H1 (cell line): ENCODE results near the gene NMT1. TPM values are rescaled to one million over a fixed set of nuclear protein-coding genes. Genes with fewer than 3 reads are reported as not detected.

Experiments used
- CTCF ChIA-PET: fragments of 300-600 bp; sonication (Branson Sonifier 250); formaldehyde crosslinking; loops from one replicate; lab custom pipeline; 2021; ENCODE audit not compliant: partially characterized antibody; lab: Charles Lee
- POLR2A ChIA-PET: fragments of 300-600 bp; sonication (Branson Sonifier 250); formaldehyde crosslinking; loops from one replicate; lab custom pipeline; 2021; ENCODE audit warnings: inconsistent platforms; ENCODE audit not compliant: partially characterized antibody; lab: Charles Lee
- DNase-seq, 2 experiments: peaks; one replicate each; pipeline versions ENCODE4 v3.0.0 to v3.0.0-alpha.2; 2010 to 2022; ENCODE audit warnings: low spot score in 2 of 2, low read depth in 1 of 2, mixed read lengths in 1 of 2
- FAIRE-seq: peaks from 2 replicates; lab custom pipeline; 2011; peaks lifted over from hg19 to GRCh38; lab: Jason Lieb, UNC
- H2AFZ ChIP-seq: 2 replicates; pipeline ENCODE4 v1.8.1; 2012; ENCODE audit warnings: low read length, inconsistent platforms
- H2AK5ac ChIP-seq: 2 replicates; pipeline ENCODE4 v1.6.1; 2013; ENCODE audit warnings: low read depth, low read length
- H2BK120ac ChIP-seq: replicated peaks from 2 replicates; pipeline ENCODE3; 2013; ENCODE audit warnings: low read depth, low read length, inconsistent platforms
- H2BK12ac ChIP-seq: 2 replicates; pipeline ENCODE4 v1.6.1; 2013; ENCODE audit warnings: low read depth, low read length
- H2BK15ac ChIP-seq: 2 replicates; pipeline ENCODE4 v1.6.1; 2013; ENCODE audit warnings: low read length
- H2BK20ac ChIP-seq: 2 replicates; pipeline ENCODE4 v1.6.1; 2013; ENCODE audit warnings: low read length
- H2BK5ac ChIP-seq: 2 replicates; pipeline ENCODE4 v1.6.1; 2013; ENCODE audit warnings: low read depth, low read length
- H3K14ac ChIP-seq: 2 replicates; pipeline ENCODE4 v1.6.1; 2013; ENCODE audit warnings: inconsistent platforms; ENCODE audit not compliant: insufficient read length
- H3K18ac ChIP-seq: 2 replicates; pipeline ENCODE4 v1.6.1; 2013; ENCODE audit warnings: low read length; ENCODE audit errors: extremely low read depth
- H3K23ac ChIP-seq: 2 replicates; pipeline ENCODE4 v1.6.1; 2013; ENCODE audit warnings: inconsistent platforms; ENCODE audit not compliant: insufficient read length
- H3K23me2 ChIP-seq: 2 replicates; pipeline ENCODE4 v1.6.1; 2013; ENCODE audit warnings: low read depth, low read length
- H3K27ac ChIP-seq: 2 replicates; pipeline ENCODE4 v1.6.1; 2011; ENCODE audit warnings: low read depth, low read length, inconsistent platforms
- H3K27me3 ChIP-seq, 4 experiments: replicated peaks in 1 of 4; 1 replicate in 1 of 4; 2 replicates in 3 of 4; pipeline versions ENCODE4 v1.6.1 to v1.8.1; 2011 to 2013; ENCODE audit warnings: low read length in 3 of 4, mild to moderate bottlenecking in 3 of 4, inconsistent platforms in 2 of 4, mixed read lengths in 2 of 4, moderate library complexity in 1 of 4; ENCODE audit not compliant: control insufficient read depth in 3 of 4, insufficient read depth in 3 of 4; ENCODE audit errors: extremely low read depth in 1 of 4
- H3K36me3 ChIP-seq, 4 experiments: 2 replicates each; pipeline versions ENCODE4 v1.6.1 to v1.8.1; 2011 to 2013; ENCODE audit warnings: mild to moderate bottlenecking in 4 of 4, low read length in 3 of 4, moderate library complexity in 2 of 4, control low read depth in 1 of 4, inconsistent platforms in 1 of 4; ENCODE audit not compliant: insufficient read depth in 4 of 4, control insufficient read depth in 2 of 4
- H3K4ac ChIP-seq: replicated peaks from 2 replicates; pipeline ENCODE3; 2013; ENCODE audit warnings: low read length, low read depth, mixed read lengths, inconsistent platforms; ENCODE audit not compliant: insufficient read length
- H3K4me1 ChIP-seq, 4 experiments: replicated peaks in 1 of 4; 1 replicate in 1 of 4; 2 replicates in 3 of 4; pipeline versions ENCODE4 v1.6.1 to v1.8.1; 2011 to 2013; ENCODE audit warnings: low read length in 3 of 4, inconsistent platforms in 2 of 4, mixed read lengths in 1 of 4; ENCODE audit not compliant: insufficient read depth in 4 of 4, control insufficient read depth in 3 of 4
- H3K4me2 ChIP-seq, 2 experiments: 2 replicates each; pipeline versions ENCODE4 v1.6.1 to v1.8.1; 2011 to 2013; ENCODE audit warnings: low read depth in 2 of 2, low read length in 2 of 2, control low read depth in 1 of 2, inconsistent platforms in 1 of 2, mild to moderate bottlenecking in 1 of 2; ENCODE audit not compliant: insufficient read depth in 1 of 2
- H3K4me3 ChIP-seq, 4 experiments: fragments of 200-600, 300-600 bp in 1 of 4; sonication (generic), shearing (Covaris generic), sonication (Bioruptor Twin) in 1 of 4; 2 replicates each; pipeline versions ENCODE4 v1.5.1 to v1.8.1; 2011 to 2016; ENCODE audit warnings: low read length in 4 of 4, low read depth in 3 of 4, control low read depth in 2 of 4, inconsistent platforms in 2 of 4, mild to moderate bottlenecking in 2 of 4, mixed read lengths in 1 of 4, moderate library complexity in 1 of 4; ENCODE audit not compliant: insufficient read depth in 2 of 4; ENCODE audit errors: extremely low read depth in 1 of 4
- H3K56ac ChIP-seq: replicated peaks from 2 replicates; pipeline ENCODE3; 2013; ENCODE audit warnings: low read depth, mild to moderate bottlenecking, mixed read lengths, low read length, inconsistent platforms; ENCODE audit not compliant: insufficient read length
- H3K79me1 ChIP-seq: 2 replicates; pipeline ENCODE4 v1.6.1; 2013; ENCODE audit warnings: low read depth, low read length, control low read depth
- H3K79me2 ChIP-seq, 2 experiments: 2 replicates each; pipeline versions ENCODE4 v1.6.1 to v1.8.1; 2012 to 2013; ENCODE audit warnings: low read length in 2 of 2, mild to moderate bottlenecking in 2 of 2, inconsistent platforms in 1 of 2; ENCODE audit not compliant: insufficient read depth in 2 of 2, control insufficient read depth in 1 of 2
- H3K9ac ChIP-seq, 4 experiments: replicated peaks in 1 of 4; 1 replicate in 1 of 4; 2 replicates in 3 of 4; pipeline versions ENCODE4 v1.6.1 to v1.8.1; 2011 to 2013; ENCODE audit warnings: low read depth in 3 of 4, low read length in 3 of 4, control low read depth in 2 of 4, mild to moderate bottlenecking in 2 of 4, moderate library complexity in 2 of 4, inconsistent platforms in 1 of 4; ENCODE audit errors: extremely low read depth in 1 of 4
- H3K9me3 ChIP-seq, 2 experiments: 2 replicates each; pipeline versions ENCODE4 v1.6.1 to v1.8.1; 2012 to 2013; ENCODE audit warnings: mild to moderate bottlenecking in 2 of 2, moderate library complexity in 2 of 2, control low read depth in 1 of 2, inconsistent platforms in 1 of 2, low read depth in 1 of 2, low read length in 1 of 2, mixed read lengths in 1 of 2; ENCODE audit not compliant: insufficient read depth in 2 of 2
- H4K20me1 ChIP-seq, 2 experiments: replicated peaks in 1 of 2; 2 replicates each; pipeline versions ENCODE3 to v1.8.1; 2011 to 2013; ENCODE audit warnings: inconsistent platforms in 2 of 2, low read length in 2 of 2, mild to moderate bottlenecking in 1 of 2; ENCODE audit not compliant: insufficient read depth in 2 of 2, control insufficient read depth in 1 of 2
- H4K5ac ChIP-seq: 2 replicates; pipeline ENCODE4 v1.6.1; 2013; ENCODE audit warnings: low read length, low read depth, mixed read lengths, inconsistent platforms; ENCODE audit not compliant: insufficient read length
- H4K8ac ChIP-seq: 2 replicates; pipeline ENCODE4 v1.8.0; 2013; ENCODE audit warnings: mild to moderate bottlenecking, moderate library complexity, low read length, inconsistent platforms; ENCODE audit not compliant: insufficient read depth; ENCODE audit errors: extremely low read depth
- H4K91ac ChIP-seq: replicated peaks from 2 replicates; pipeline ENCODE3; 2013; ENCODE audit warnings: low read length, mixed read lengths, inconsistent platforms; ENCODE audit not compliant: insufficient read length
- BCL11A ChIP-seq, 2 experiments: IDR thresholded peaks; one replicate each; pipeline ENCODE4 v1.6.1; 2011; ENCODE audit warnings: low read depth in 2 of 2, low read length in 2 of 2, mild to moderate bottlenecking in 2 of 2
- GABPA ChIP-seq: IDR thresholded peaks from 2 replicates; pipeline ENCODE4 v1.6.1; 2011; ENCODE audit warnings: mild to moderate bottlenecking, low read length, moderate library complexity, borderline replicate concordance; ENCODE audit not compliant: insufficient read depth
- HDAC2 ChIP-seq, 2 experiments: fragments of 300-600 bp in 1 of 2; sonication (generic) in 1 of 2; IDR thresholded peaks; 2 replicates each; pipeline ENCODE4 v1.6.1; 2011 to 2012; ENCODE audit warnings: low read depth in 2 of 2, low read length in 2 of 2, mild to moderate bottlenecking in 2 of 2, moderate library complexity in 2 of 2, borderline replicate concordance in 1 of 2, inconsistent platforms in 1 of 2
- KDM1A ChIP-seq: fragments of 200-600, 300-600 bp; sonication (generic); IDR thresholded peaks from 2 replicates; pipeline ENCODE4 v1.7.1; 2016; ENCODE audit warnings: mild to moderate bottlenecking, low read length, borderline replicate concordance
- MAFK ChIP-seq: IDR thresholded peaks from 2 replicates; pipeline ENCODE4 v1.6.1; 2012; ENCODE audit warnings: low read depth, mild to moderate bottlenecking, improper control_type of control experiment, low read length
- POLR2A ChIP-seq, 2 experiments: IDR thresholded peaks; 1 replicate in 1 of 2; 2 replicates in 1 of 2; pipeline ENCODE4 v1.6.1; 2011; ENCODE audit warnings: low read depth in 2 of 2, low read length in 2 of 2, mild to moderate bottlenecking in 2 of 2; ENCODE audit errors: control extremely low read depth in 1 of 2
- SP4 ChIP-seq: IDR thresholded peaks from 2 replicates; pipeline ENCODE4 v1.6.1; 2012; ENCODE audit warnings: low read length, inconsistent platforms
- SRF ChIP-seq: IDR thresholded peaks from 2 replicates; pipeline ENCODE4 v1.6.1; 2011; ENCODE audit warnings: mild to moderate bottlenecking, low read depth, low read length, moderate library complexity
- WGBS, 2 experiments: shearing (Covaris generic) in 1 of 2; methylation state at CpG; one replicate each; pipeline versions ENCODE4 v1.1.6 to v1.1.7; 2013 to 2015; ENCODE audit warnings: low lambda C conversion rate in 2 of 2, mixed read lengths in 2 of 2, inconsistent platforms in 1 of 2, low coverage in 1 of 2, missing lambda C conversion rate in 1 of 2; ENCODE audit not compliant: insufficient replicate concordance in 2 of 2, insufficient coverage in 1 of 2, insufficient read length in 1 of 2; ENCODE audit errors: extremely low coverage in 1 of 2, missing lambda C conversion rate in 1 of 2; 5-methylcytosine and 5-hydroxymethylcytosine counted together
- polyA plus RNA-seq, 7 experiments: library from polyadenylated mRNA; depleted of rRNA in 3 of 7; stranded (reverse) in 5 of 7; unstranded in 2 of 7; fragments of >200 nt in 5 of 7; fragments of 200-250 nt in 2 of 7; gene quantifications; 1 replicate in 5 of 7; 2 replicates in 1 of 7; 4 replicates in 1 of 7; pipeline versions ENCODE4 v1.2.1 to v1.2.3, GENCODE V29; 2011 to 2013; ENCODE audit warnings: missing spikeins in 2 of 7, mixed read lengths in 2 of 7
- total RNA-seq: library from RNA; stranded (reverse); fragmentation: NEBNext Ultra II Directional; extraction: Animal tissue kit (Norgen Biotek cat#: 25700); gene quantifications from 2 replicates; pipeline ENCODE4 v1.2.1, GENCODE V29; 2021
- TF ChIP-seq, protein P1 (sequence below): IDR thresholded peaks from 2 replicates; pipeline ENCODE4 v1.6.1; 2011; ENCODE audit warnings: low read length, improper control_type of control experiment
- TF ChIP-seq, protein P2 (sequence below): IDR thresholded peaks from 2 replicates; pipeline ENCODE4 v1.6.1; 2011; ENCODE audit warnings: low read depth, mild to moderate bottlenecking, low read length; ENCODE audit not compliant: insufficient read depth

NMT1 gene
- total and polyA plus RNA-seq, 2 of the 8 experiments (the other 6 are each of a cell fraction or from before 2014, with no cell fraction given) = 42.9 to 149 TPM

DNA sequence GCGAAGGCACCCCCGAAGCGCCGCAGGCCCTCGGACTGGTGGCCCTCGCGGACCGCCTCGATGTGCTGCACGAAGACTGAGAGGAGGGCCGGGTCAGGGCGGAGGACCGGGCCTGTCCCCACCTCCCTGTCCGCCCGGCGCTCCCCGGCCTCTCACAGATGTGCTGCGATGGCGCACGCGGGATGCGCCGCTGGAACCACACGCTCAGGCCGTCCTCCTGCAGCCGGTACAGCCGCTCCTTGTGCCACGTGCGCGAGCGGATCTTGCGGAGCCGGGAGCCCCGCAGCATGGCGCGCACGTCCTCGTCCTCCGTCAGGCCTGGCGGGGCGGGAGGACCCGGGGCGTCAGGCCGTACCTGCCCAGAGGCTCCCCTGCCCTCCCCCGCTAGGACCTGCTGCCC, 59.9 kb downstream of the NMT1 start:
- CTCF ChIA-PET = interaction anchor here (0.9 to 3.4 kb wide), 5 partner anchors 9 to 159 kb away, joined by 3 to 16 read pairs (median 5); no protein-coding TSS in a partner anchor
- no peak for DNase-seq
- Histone ChIP-seq H3K27ac (no peak overlapping the region), H3K56ac (no peak overlapping the region), H2AK5ac (no peak overlapping the region; the same call in 1 of the 2 replicates), H3K4ac (no peak overlapping the region), H2BK15ac (no peak overlapping the region), H4K8ac (peak overlapping the region; percentile 25; the same call in 1 of the 2 replicates), H3K9ac (no peak overlapping the region), H3K4me2 (no peak overlapping the region), H3K4me3 (no peak overlapping the region), H3K18ac (no peak overlapping the region), H3K79me2 (no peaks in the 10 kb centered on the region), H3K23ac (no peak overlapping the region), H3K79me1 (no peaks in the 10 kb centered on the region), H3K36me3 (no peaks in the 10 kb centered on the region), H3K14ac (no peak overlapping the region), H2BK20ac (no peak overlapping the region), H3K4me1 (peaks cover 0 to 9% (median 0%) of the 10 kb centered on the region in 4 experiments; a peak in 1 of 7 replicates), H2BK12ac (0 out of 2 replicates have a peak overlapping the region, but pooled peaks have one; percentile 9), H3K9me3 (no peaks in the 10 kb centered on the region), H2BK5ac (no peak overlapping the region), H3K27me3 (no peaks in the 10 kb centered on the region), H2BK120ac (no peak overlapping the region), H2AFZ (no peak overlapping the region), H4K20me1 (peaks cover 0 to 2% of the 10 kb centered on the region in 2 experiments), H3K23me2 (no peaks in the 10 kb centered on the region), H4K91ac (no peak overlapping the region), H4K5ac (no peak overlapping the region)
- TF ChIP-seq KDM1A (no peak), SRF (no peak), GABPA (no peak), BCL11A (IDR thresholded peaks at IDR 0.05; ENCODE audit: low read depth in 2 of 2, low read length in 2 of 2) (no peak), HDAC2 (IDR thresholded peaks at IDR 0.05; ENCODE audit: borderline replicate concordance in 1 of 2, low read depth in 2 of 2, low read length in 2 of 2) (no peak), MAFK (no peak), SP4 (no peak), POLR2A (IDR thresholded peaks at IDR 0.05; ENCODE audit: control extremely low read depth in 1 of 2, low read depth in 2 of 2, low read length in 2 of 2) (no peak)
- TF ChIP-seq, protein P1, sequence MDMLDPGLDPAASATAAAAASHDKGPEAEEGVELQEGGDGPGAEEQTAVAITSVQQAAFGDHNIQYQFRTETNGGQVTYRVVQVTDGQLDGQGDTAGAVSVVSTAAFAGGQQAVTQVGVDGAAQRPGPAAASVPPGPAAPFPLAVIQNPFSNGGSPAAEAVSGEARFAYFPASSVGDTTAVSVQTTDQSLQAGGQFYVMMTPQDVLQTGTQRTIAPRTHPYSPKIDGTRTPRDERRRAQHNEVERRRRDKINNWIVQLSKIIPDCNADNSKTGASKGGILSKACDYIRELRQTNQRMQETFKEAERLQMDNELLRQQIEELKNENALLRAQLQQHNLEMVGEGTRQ = no peak
- TF ChIP-seq, protein P2, sequence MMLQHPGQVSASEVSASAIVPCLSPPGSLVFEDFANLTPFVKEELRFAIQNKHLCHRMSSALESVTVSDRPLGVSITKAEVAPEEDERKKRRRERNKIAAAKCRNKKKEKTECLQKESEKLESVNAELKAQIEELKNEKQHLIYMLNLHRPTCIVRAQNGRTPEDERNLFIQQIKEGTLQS = no peak
- WGBS, 2 experiments = 93% methylated on average over 15 of the region's 45 CpGs; no CpG with 5 or more reads in 1 of the 2 experiments
- POLR2A ChIA-PET = interaction anchor here (1.6 kb wide), 1 partner anchor 28 kb away, joined by 5 read pairs; the partner anchor contains the start of gene HEXIM1
- FAIRE-seq = no peak
